ENCODE results near the gene TMEM120B. TPM values are rescaled to one million over a fixed set of nuclear protein-coding genes. Genes with fewer than 3 reads are reported as not detected.
A peak's percentile ranks its signal among the peaks of the same experiment; 100 is the strongest.

Gene TMEM120B
- total and polyA plus RNA-seq, 2 of the 13 experiments (the other 11 are each of a cell fraction or from before 2014, with no cell fraction given): 7.1 to 12.9 TPM

DNA sequence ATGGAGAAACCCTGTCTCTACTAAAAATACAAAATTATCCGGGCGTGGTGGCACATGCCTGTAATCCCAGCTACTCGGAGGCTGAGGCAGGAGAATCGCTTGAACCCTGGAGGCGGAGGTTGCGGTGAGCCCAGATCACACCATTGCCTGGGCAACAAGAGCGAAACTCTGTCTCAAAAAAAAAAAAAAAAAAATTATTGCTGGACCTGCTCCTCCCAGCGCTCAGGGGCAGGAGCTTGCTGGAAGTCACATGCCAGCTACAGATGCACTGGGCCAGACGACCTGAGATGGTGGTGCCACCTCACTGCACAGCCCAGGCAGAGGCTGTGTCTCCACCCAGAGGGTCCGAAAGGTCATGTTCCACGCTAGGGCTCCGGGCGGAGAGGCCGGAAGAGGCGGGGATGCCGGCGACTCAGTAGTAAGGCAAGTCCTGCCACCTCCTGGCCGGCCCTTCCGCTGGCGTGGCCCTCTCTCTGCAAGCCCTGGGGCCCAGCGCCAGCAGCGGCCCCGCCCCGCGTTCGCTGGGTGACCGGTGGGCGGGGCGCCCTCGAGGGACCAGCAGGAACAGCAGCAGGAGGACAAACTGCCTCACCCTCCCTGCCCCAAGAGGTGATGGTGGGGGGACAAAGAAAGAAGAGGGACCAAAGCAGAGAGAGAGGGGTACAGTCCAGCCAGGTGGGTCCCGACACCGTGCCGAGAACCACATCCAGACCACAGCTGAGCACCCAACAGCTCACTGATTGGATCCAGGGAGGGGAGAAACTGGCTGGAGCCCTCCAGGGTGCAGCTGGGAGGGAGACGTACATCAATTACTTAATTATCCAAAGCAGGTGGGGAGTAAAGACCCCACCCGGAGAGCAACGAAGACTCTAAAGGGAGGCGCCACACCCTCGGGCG, 84.6 kb downstream of the TMEM120B start (continued):
- TF ChIP-seq TAF1 (CRISPR knock-in tag; IDR thresholded peaks at IDR 0.05) (peak; percentile 71; the same call in 1 of the 2 replicates), IKZF1 (IDR thresholded peaks at IDR 0.05) (no peak), SP4 (CRISPR knock-in tag; IDR thresholded peaks at IDR 0.05) (peak; percentile 92), ATF5 (CRISPR knock-in tag; IDR thresholded peaks at IDR 0.05; ENCODE audit: low read depth) (no peak), POLR2AphosphoS2 (IDR thresholded peaks at IDR 0.05; ENCODE audit: low read depth, low read length) (0 out of 2 replicates have a peak, but pooled peaks have one; percentile 68), STAT5B (CRISPR knock-in tag; IDR thresholded peaks at IDR 0.05) (no peak), MYC (CRISPR knock-in tag; IDR thresholded peaks at IDR 0.05; ENCODE audit: borderline replicate concordance) (peak; percentile 86), ZNF709 (CRISPR knock-in tag; IDR thresholded peaks at IDR 0.05) (peak; percentile 41; the same call in 1 of the 2 replicates), SMC3 (IDR thresholded peaks at IDR 0.05; ENCODE audit: low read length) (no peak), NFAT5 (CRISPR knock-in tag; IDR thresholded peaks at IDR 0.05) (no peak), ZFP36 (IDR thresholded peaks at IDR 0.05; ENCODE audit: borderline replicate concordance, low read depth, low read length, partially characterized antibody) (no peak)
- TF ChIP-seq, protein P1, sequence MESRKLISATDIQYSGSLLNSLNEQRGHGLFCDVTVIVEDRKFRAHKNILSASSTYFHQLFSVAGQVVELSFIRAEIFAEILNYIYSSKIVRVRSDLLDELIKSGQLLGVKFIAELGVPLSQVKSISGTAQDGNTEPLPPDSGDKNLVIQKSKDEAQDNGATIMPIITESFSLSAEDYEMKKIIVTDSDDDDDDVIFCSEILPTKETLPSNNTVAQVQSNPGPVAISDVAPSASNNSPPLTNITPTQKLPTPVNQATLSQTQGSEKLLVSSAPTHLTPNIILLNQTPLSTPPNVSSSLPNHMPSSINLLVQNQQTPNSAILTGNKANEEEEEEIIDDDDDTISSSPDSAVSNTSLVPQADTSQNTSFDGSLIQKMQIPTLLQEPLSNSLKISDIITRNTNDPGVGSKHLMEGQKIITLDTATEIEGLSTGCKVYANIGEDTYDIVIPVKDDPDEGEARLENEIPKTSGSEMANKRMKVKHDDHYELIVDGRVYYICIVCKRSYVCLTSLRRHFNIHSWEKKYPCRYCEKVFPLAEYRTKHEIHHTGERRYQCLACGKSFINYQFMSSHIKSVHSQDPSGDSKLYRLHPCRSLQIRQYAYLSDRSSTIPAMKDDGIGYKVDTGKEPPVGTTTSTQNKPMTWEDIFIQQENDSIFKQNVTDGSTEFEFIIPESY (CRISPR knock-in tag; IDR thresholded peaks at IDR 0.05): peak; percentile 66; the same call in 1 of the 2 replicates
- TF ChIP-seq, protein P2, sequence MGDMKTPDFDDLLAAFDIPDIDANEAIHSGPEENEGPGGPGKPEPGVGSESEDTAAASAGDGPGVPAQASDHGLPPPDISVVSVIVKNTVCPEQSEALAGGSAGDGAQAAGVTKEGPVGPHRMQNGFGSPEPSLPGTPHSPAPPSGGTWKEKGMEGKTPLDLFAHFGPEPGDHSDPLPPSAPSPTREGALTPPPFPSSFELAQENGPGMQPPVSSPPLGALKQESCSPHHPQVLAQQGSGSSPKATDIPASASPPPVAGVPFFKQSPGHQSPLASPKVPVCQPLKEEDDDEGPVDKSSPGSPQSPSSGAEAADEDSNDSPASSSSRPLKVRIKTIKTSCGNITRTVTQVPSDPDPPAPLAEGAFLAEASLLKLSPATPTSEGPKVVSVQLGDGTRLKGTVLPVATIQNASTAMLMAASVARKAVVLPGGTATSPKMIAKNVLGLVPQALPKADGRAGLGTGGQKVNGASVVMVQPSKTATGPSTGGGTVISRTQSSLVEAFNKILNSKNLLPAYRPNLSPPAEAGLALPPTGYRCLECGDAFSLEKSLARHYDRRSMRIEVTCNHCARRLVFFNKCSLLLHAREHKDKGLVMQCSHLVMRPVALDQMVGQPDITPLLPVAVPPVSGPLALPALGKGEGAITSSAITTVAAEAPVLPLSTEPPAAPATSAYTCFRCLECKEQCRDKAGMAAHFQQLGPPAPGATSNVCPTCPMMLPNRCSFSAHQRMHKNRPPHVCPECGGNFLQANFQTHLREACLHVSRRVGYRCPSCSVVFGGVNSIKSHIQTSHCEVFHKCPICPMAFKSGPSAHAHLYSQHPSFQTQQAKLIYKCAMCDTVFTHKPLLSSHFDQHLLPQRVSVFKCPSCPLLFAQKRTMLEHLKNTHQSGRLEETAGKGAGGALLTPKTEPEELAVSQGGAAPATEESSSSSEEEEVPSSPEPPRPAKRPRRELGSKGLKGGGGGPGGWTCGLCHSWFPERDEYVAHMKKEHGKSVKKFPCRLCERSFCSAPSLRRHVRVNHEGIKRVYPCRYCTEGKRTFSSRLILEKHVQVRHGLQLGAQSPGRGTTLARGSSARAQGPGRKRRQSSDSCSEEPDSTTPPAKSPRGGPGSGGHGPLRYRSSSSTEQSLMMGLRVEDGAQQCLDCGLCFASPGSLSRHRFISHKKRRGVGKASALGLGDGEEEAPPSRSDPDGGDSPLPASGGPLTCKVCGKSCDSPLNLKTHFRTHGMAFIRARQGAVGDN (CRISPR knock-in tag; IDR thresholded peaks at IDR 0.05): peak; percentile 84
